Ovary (tissue), 9 donors: ENCODE results near the gene VCL. TPM values are rescaled to one million over a fixed set of nuclear protein-coding genes. Genes with fewer than 3 reads are reported as not detected.
"Not testable (repeated sequence)": the region's sequence is repeated elsewhere in the genome, so short reads cannot be mapped to it uniquely, and the experiment has no call there.

ENCODE experiments used
- DNase-seq, 5 donors: peaks; one replicate each; pipeline ENCODE4 v3.0.0-alpha.2; 2019 to 2020
- H3K27ac ChIP-seq, 2 donors: fragments of 200-600 bp; one replicate each; pipeline versions ENCODE4 v1.5.1 to v1.8.0; 2019 to 2022
- H3K27me3 ChIP-seq: fragments of 200-600 bp; one replicate; pipeline ENCODE4 v1.8.0; 2022
- H3K36me3 ChIP-seq: fragments of 200-600 bp; sonication (generic); one replicate; pipeline ENCODE4 v1.5.1; 2019
- H3K4me1 ChIP-seq: one replicate; pipeline ENCODE4 v1.8.1; 2013; ENCODE audit warnings: mild to moderate bottlenecking, moderate library complexity; ENCODE audit not compliant: insufficient read depth
- H3K4me3 ChIP-seq: fragments of 200-600 bp; sonication (generic); one replicate; pipeline ENCODE4 v1.5.1; 2017
- H3K9me3 ChIP-seq, 2 donors: fragments of 200-600 bp in 1 of 2; sonication (generic) in 1 of 2; one replicate each; pipeline versions ENCODE4 v1.5.1 to v1.8.1; 2013 to 2019; ENCODE audit warnings: mild to moderate bottlenecking in 1 of 2, moderate library complexity in 1 of 2
- EP300 ChIP-seq: sonication (generic); formaldehyde crosslinking; IDR thresholded peaks from one replicate; pipeline ENCODE4 v1.6.1; 2017; ENCODE audit warnings: antibody characterized with exemption
- POLR2A ChIP-seq: fragments of 450-650 bp; IDR thresholded peaks from one replicate; pipeline ENCODE4 v1.6.1; 2017; ENCODE audit warnings: antibody characterized with exemption, mild to moderate bottlenecking, moderate library complexity
- WGBS, 3 donors: extraction: QIAGEN DNeasy Blood & Tissue Kit in 1 of 3; methylation state at CpG; one replicate each; pipeline versions ENCODE4 v1.1.5 to v1.1.7; 2013 to 2017; 5-methylcytosine and 5-hydroxymethylcytosine counted together
- intact Hi-C, 4 donors: fragments of 100-400 bp; cut with DNase I; formaldehyde crosslinking; loops; one replicate each; pipeline versions ENCODE4 v1.11.0 to v1.15.1; 2022 to 2023
- polyA plus RNA-seq, 2 donors: library from polyadenylated mRNA; stranded (reverse); fragments of 200-250 nt in 1 of 2; fragments of 350-450 nt in 1 of 2; fragmentation: Illumina TruSeq in 1 of 2; extraction: RNeasy Lipid Tissue Mini Kit (QIAGEN cat#74804) in 1 of 2; gene quantifications; one replicate each; pipeline ENCODE4 v1.2.3, GENCODE V29; 2013 to 2014
- total RNA-seq, 7 donors: library from RNA; depleted of rRNA in 2 of 7; stranded (reverse); fragments of >200 nt in 2 of 7; fragmentation: NEBNext Ultra II Directional in 3 of 7; extraction: Animal tissue kit (Norgen Biotek cat#: 25700) in 3 of 7; gene quantifications; one replicate each; pipeline versions ENCODE4 v1.1.0 to v1.2.4, GENCODE V29; 2016 to 2023
- TF ChIP-seq, protein P1 (sequence below), 3 donors: fragments of 450-650 bp in 2 of 3; fragments of 200-600 bp in 1 of 3; IDR thresholded peaks; one replicate each; pipeline versions ENCODE4 v1.5.1 to v1.8.0; 2016 to 2022; ENCODE audit warnings: antibody characterized with exemption in 3 of 3, mild to moderate bottlenecking in 1 of 3
- donor health status: DM: no; HTN: no; CAD: no; lungs with moderate emphysema.
- donor health status: DM: no; HTN: no; CAD: no.
- donor health status: Bipolar disorder and iron deficiency.
- donor health status: DM: yes; HTN: yes; CAD: no.
- donor health status: DM: no; HTN: no; CAD: no.
- donor health status: DM: yes; HTN: yes; CAD: no.

VCL gene
- total and polyA plus RNA-seq, 9 donors: 43.3 to 189 (median 114) TPM

DNA sequence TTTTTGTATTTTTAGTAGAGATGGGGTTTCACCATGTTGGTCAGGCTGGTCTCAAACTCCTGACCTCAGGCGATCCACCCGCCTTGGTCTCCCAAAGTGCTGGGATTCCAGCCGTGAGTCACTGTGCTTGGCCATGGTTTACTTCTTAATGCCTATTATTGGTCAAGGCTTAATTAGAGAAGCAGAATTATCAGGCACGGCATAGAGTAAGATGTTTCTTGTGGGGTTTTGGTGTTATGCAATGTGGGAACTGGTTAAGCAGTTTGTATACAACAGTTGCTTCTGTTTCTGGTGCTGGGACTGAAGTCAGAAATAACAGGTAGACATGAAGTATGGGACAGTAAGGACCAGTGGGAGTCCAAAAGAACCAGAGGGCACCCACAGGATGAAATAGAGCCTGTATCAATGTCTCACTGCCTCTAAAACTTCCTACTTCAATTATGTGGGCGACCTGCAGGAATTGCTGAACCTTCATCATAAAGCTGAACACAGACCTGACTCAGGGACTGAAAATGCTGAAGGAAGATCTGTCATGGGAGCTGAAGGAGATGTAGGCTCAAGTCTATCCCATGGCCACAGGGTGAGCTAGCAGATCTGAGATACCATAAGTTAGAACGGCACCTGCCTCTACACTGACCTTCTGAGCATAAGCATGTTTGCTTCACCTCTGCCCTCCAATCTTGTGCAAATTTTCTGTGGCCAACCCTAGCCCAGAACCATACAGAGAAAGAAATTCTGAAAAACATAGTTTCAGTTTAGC is 38.3 kb upstream of the VCL start:
- TF ChIP-seq EP300 (no peak), POLR2A (no peak)
- TF ChIP-seq, protein P1, sequence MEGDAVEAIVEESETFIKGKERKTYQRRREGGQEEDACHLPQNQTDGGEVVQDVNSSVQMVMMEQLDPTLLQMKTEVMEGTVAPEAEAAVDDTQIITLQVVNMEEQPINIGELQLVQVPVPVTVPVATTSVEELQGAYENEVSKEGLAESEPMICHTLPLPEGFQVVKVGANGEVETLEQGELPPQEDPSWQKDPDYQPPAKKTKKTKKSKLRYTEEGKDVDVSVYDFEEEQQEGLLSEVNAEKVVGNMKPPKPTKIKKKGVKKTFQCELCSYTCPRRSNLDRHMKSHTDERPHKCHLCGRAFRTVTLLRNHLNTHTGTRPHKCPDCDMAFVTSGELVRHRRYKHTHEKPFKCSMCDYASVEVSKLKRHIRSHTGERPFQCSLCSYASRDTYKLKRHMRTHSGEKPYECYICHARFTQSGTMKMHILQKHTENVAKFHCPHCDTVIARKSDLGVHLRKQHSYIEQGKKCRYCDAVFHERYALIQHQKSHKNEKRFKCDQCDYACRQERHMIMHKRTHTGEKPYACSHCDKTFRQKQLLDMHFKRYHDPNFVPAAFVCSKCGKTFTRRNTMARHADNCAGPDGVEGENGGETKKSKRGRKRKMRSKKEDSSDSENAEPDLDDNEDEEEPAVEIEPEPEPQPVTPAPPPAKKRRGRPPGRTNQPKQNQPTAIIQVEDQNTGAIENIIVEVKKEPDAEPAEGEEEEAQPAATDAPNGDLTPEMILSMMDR (IDR thresholded peaks at IDR 0.05): no peak
- Histone ChIP-seq H3K4me3 (no peak overlapping the region), H3K27ac (no peak overlapping the region), H3K36me3 (no peaks in the 10 kb centered on the region), H3K4me1 (peaks cover 2% of the 10 kb centered on the region), H3K9me3 (no peaks in the 10 kb centered on the region), H3K27me3 (no peaks in the 10 kb centered on the region)
- intact Hi-C loops: no loop called here
- WGBS, 3 donors: 78 to 82% (median 82%) methylated on average over 6 of the region's 6 CpGs
- no peak for DNase-seq

DNA sequence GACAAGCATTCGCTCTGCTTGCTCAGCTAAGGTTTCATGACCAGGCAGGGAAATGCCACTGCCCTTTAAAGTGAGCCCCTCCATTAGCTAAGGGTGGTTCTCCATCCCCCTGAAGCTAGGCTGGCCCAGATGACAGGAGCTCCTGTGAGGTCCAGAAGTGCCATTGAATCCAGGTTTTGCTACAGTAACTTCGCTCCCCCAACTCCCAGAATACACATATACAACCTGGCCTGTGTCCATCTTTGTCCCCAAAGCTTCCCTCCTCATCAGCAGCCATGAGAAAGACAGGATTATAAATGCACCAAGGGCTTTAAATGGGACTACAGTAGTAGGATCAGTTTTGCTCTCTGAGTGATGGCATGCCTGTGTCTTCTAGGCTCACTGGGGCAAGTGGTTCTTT is 35.5 kb upstream of the VCL start:
- Histone ChIP-seq H3K36me3 (no peaks in the 10 kb centered on the region), H3K4me3 (no peak overlapping the region), H3K4me1 (peaks cover 12% of the 10 kb centered on the region), H3K27me3 (no peaks in the 10 kb centered on the region), H3K27ac (no peak overlapping the region), H3K9me3 (no peaks in the 10 kb centered on the region)
- TF ChIP-seq POLR2A (no peak), EP300 (no peak)
- TF ChIP-seq, protein P1 (IDR thresholded peaks at IDR 0.05): no peak
- DNase-seq: no peak
- intact Hi-C loops: no loop called here
- 93 to 99% (median 95%) methylated on average over 2 of the region's 2 CpGs for WGBS, 3 donors

- DNase-seq, intact Hi-C loops, H3K27me3 ChIP-seq, H3K9me3 ChIP-seq, H3K36me3 ChIP-seq, H3K27ac ChIP-seq, H3K4me3 ChIP-seq: not testable (repeated sequence)
- H3K4me1 ChIP-seq: peaks cover 17% of the 10 kb centered on the region
- WGBS, 3 donors: 95 to 96% (median 96%) methylated on average over 12 of the region's 12 CpGs
These were observed 34.4 kb upstream of the VCL start for GRCh38 chr10:73963533-73963932.

- TF ChIP-seq, protein P1 (IDR thresholded peaks at IDR 0.05): no peak
- no peaks in the 10 kb centered on the region for H3K36me3 ChIP-seq
- H3K27me3 ChIP-seq: no peaks in the 10 kb centered on the region
- WGBS, 3 donors: 95 to 99% (median 96%) methylated on average over 2 of the region's 2 CpGs
- no peaks in the 10 kb centered on the region for H3K9me3 ChIP-seq
- no peak overlapping the region for H3K4me3 ChIP-seq
- no peak overlapping the region for H3K27ac ChIP-seq
- peaks cover 17% of the 10 kb centered on the region for H3K4me1 ChIP-seq
- intact Hi-C loops: no loop called here
- DNase-seq: no peak
These were observed 33.2 kb upstream of the VCL start for GRCh38 chr10:73964743-73965142.

DNA sequence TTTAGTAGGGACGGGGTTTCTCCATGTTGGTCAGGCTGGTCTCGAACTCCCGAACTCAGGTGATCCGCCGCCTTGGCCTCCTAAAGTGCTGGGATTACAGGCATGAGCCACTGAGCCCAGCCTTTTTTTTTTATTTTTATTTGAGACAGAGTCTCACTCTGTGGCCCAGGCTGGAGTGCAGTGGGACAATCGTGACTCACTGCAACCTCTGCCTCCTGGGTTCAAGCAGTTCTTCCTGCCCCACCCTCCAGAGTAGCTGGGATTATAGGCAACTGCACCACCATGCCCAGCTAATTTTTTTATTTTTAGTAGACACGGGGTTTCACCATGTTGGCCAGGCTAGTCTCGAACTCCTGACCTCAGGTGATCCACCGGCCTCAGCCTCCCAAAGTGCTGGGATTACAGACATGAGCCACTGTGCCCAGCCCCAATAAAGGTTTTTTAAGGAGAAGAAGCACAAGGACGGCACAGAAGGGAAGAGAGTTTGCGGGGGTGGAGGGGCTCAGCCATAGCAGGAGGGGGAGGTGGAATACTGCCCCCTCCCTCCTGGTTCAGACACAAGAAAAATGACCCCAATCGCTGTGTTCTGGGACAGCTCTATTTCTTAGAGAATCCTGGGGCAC is 32.5 kb upstream of the VCL start:
- H3K4me3 ChIP-seq, H3K27me3 ChIP-seq, DNase-seq, H3K9me3 ChIP-seq, H3K36me3 ChIP-seq, intact Hi-C loops: not testable (repeated sequence)
- H3K27ac ChIP-seq: peak overlapping the region; percentile 34 to 46
- H3K4me1 ChIP-seq: peaks cover 17% of the 10 kb centered on the region
- 77 to 86% (median 78%) methylated on average over 12 of the region's 12 CpGs for WGBS, 3 donors
